ENCODE results near the gene ZBTB47. TPM values are rescaled to one million over a fixed set of nuclear protein-coding genes. Genes with fewer than 3 reads are reported as not detected.

The ZBTB47 gene
- total RNA-seq, 1 donor from 2014 or later = 26.7 TPM

DNA sequence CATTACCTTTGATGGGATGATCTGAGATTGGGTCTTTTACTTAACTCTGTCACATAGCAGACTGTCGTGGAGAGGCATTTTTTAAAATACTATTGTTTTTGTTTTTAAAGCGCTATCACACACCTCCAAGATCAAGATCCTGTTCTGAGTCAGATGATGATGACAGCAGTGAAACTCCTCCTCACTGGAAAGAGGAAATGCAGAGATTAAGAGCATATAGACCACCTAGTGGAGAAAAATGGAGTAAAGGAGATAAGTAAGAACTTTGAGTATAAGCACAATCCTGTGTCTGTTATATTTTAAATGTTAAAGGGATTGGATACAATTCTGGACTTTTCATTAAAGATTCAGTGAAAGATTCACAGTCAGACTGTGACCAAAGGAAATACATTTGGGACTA is 18.4 kb upstream of the ZBTB47 start:
- H3K4me1 Mint-ChIP-seq (ENCODE audit: unreplicated experiment) = no peaks in the 10 kb centered on the region
- no peak for DNase-seq (ENCODE audit: extremely low spot score, unreplicated experiment)
- no peak overlapping the region for H3K27ac Mint-ChIP-seq (ENCODE audit: unreplicated experiment)
- peaks cover 36% of the 10 kb centered on the region for H3K36me3 Mint-ChIP-seq (ENCODE audit: unreplicated experiment)
- H3K4me3 Mint-ChIP-seq (ENCODE audit: unreplicated experiment) = no peak overlapping the region
- TF ChIP-seq, protein P1, sequence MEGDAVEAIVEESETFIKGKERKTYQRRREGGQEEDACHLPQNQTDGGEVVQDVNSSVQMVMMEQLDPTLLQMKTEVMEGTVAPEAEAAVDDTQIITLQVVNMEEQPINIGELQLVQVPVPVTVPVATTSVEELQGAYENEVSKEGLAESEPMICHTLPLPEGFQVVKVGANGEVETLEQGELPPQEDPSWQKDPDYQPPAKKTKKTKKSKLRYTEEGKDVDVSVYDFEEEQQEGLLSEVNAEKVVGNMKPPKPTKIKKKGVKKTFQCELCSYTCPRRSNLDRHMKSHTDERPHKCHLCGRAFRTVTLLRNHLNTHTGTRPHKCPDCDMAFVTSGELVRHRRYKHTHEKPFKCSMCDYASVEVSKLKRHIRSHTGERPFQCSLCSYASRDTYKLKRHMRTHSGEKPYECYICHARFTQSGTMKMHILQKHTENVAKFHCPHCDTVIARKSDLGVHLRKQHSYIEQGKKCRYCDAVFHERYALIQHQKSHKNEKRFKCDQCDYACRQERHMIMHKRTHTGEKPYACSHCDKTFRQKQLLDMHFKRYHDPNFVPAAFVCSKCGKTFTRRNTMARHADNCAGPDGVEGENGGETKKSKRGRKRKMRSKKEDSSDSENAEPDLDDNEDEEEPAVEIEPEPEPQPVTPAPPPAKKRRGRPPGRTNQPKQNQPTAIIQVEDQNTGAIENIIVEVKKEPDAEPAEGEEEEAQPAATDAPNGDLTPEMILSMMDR (IDR thresholded peaks at IDR 0.05) = no peak
- H3K9me3 Mint-ChIP-seq (ENCODE audit: unreplicated experiment) = no peaks in the 10 kb centered on the region
- no peaks in the 10 kb centered on the region for H3K27me3 Mint-ChIP-seq (ENCODE audit: unreplicated experiment)

DNA sequence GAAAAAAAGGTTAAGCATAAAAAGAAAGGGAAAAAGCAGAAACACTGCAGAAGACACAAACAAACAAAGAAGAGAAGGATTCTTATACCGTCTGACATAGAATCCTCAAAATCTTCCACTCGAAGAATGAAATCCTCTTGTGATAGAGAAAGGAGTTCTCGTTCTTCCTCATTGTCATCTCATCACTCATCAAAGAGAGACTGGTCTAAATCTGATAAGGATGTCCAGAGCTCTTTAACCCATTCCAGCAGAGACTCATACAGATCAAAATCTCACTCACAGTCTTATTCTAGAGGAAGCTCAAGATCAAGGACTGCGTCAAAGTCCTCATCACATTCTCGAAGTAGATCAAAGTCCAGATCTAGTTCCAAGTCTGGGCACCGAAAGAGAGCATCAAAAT is 16.5 kb upstream of the ZBTB47 start:
- DNase-seq (ENCODE audit: extremely low spot score, unreplicated experiment) = no peak
- Mint-ChIP-seq H3K27me3 (ENCODE audit: unreplicated experiment) (no peaks in the 10 kb centered on the region), H3K4me3 (ENCODE audit: unreplicated experiment) (no peak overlapping the region), H3K36me3 (ENCODE audit: unreplicated experiment) (peaks cover 34% of the 10 kb centered on the region), H3K27ac (ENCODE audit: unreplicated experiment) (no peak overlapping the region), H3K4me1 (ENCODE audit: unreplicated experiment) (no peaks in the 10 kb centered on the region), H3K9me3 (ENCODE audit: unreplicated experiment) (no peaks in the 10 kb centered on the region)
- TF ChIP-seq, protein P1 (IDR thresholded peaks at IDR 0.05) = no peak

DNA sequence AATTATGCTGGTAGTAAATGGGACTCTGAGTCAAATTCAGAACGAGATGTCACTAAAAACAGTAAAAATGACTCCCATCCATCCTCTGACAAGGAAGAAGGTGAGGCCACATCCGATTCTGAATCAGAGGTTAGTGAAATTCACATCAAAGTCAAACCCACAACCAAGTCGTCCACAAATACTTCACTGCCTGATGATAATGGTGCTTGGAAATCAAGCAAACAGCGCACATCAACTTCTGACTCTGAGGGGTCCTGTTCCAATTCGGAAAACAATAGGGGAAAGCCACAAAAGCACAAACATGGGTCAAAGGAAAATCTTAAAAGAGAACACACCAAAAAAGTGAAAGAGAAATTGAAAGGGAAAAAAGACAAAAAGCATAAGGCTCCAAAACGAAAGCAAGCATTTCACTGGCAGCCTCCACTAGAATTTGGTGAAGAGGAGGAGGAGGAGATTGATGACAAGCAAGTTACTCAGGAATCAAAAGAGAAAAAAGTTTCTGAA is 15.1 kb upstream of the ZBTB47 start:
- Mint-ChIP-seq H3K9me3 (ENCODE audit: unreplicated experiment) (no peaks in the 10 kb centered on the region), H3K27me3 (ENCODE audit: unreplicated experiment) (no peaks in the 10 kb centered on the region), H3K4me3 (ENCODE audit: unreplicated experiment) (no peak overlapping the region), H3K27ac (ENCODE audit: unreplicated experiment) (no peak overlapping the region), H3K36me3 (ENCODE audit: unreplicated experiment) (peaks cover 37% of the 10 kb centered on the region), H3K4me1 (ENCODE audit: unreplicated experiment) (no peaks in the 10 kb centered on the region)
- TF ChIP-seq, protein P1 (IDR thresholded peaks at IDR 0.05) = no peak
- DNase-seq (ENCODE audit: extremely low spot score, unreplicated experiment) = no peak

DNA sequence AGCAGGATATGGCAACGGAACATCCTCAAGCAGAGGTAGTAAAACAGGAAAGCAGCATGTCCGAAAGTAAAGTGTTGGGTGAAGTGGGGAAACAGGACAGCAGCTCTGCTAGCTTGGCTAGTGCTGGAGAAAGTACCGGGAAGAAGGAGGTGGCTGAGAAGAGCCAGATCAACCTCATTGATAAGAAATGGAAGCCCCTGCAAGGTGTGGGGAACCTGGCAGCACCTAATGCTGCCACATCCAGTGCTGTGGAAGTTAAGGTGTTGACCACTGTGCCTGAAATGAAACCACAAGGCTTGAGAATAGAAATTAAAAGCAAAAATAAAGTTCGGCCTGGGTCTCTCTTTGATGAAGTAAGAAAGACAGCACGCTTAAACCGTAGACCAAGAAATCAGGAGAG is 14.3 kb upstream of the ZBTB47 start:
- no peak for DNase-seq (ENCODE audit: extremely low spot score, unreplicated experiment)
- TF ChIP-seq, protein P1 (IDR thresholded peaks at IDR 0.05) = no peak
- Mint-ChIP-seq H3K36me3 (ENCODE audit: unreplicated experiment) (peaks cover 33% of the 10 kb centered on the region), H3K4me3 (ENCODE audit: unreplicated experiment) (no peak overlapping the region), H3K27me3 (ENCODE audit: unreplicated experiment) (no peaks in the 10 kb centered on the region), H3K27ac (ENCODE audit: unreplicated experiment) (no peak overlapping the region), H3K9me3 (ENCODE audit: unreplicated experiment) (no peaks in the 10 kb centered on the region), H3K4me1 (ENCODE audit: unreplicated experiment) (no peaks in the 10 kb centered on the region)

DNA sequence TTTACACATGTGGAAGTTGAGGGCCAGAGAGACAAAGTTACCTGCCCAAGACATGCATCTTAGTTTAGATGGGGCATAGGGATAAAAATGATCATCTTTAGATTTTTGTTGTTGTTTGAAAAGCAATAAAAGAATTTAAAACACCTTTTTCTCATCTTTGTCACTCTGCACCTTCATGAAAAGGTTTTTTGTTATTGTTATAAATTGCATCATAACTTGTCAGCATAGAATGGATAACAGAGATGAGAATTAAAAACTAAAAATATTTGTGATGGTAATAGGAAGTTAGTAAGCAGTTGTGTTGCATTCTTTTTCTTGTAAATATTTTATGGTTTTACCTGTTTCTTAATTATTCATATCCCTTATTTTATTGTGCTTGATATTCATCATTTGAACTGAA is 13.4 kb upstream of the ZBTB47 start:
- H3K4me3 Mint-ChIP-seq (ENCODE audit: unreplicated experiment) = no peak overlapping the region
- TF ChIP-seq, protein P1 (IDR thresholded peaks at IDR 0.05) = no peak
- peaks cover 36% of the 10 kb centered on the region for H3K36me3 Mint-ChIP-seq (ENCODE audit: unreplicated experiment)
- H3K27ac Mint-ChIP-seq (ENCODE audit: unreplicated experiment) = no peak overlapping the region
- no peaks in the 10 kb centered on the region for H3K9me3 Mint-ChIP-seq (ENCODE audit: unreplicated experiment)
- H3K4me1 Mint-ChIP-seq (ENCODE audit: unreplicated experiment) = no peaks in the 10 kb centered on the region
- no peaks in the 10 kb centered on the region for H3K27me3 Mint-ChIP-seq (ENCODE audit: unreplicated experiment)
- no peak for DNase-seq (ENCODE audit: extremely low spot score, unreplicated experiment)

Data from osteocyte (in vitro differentiated cells).